Colonic mucosa (tissue), 4 donors: Measurements from ENCODE around the gene OSGEP. TPM values are rescaled to one million over a fixed set of nuclear protein-coding genes. Genes with fewer than 3 reads are reported as not detected.

Source experiments
- DNase-seq: peaks from one replicate; pipeline ENCODE4 v3.0.0-alpha.2; 2020
- H3K27ac ChIP-seq: fragments of 200-600 bp; one replicate; pipeline ENCODE4 v1.8.0; 2021
- H3K27me3 ChIP-seq: fragments of 200-600 bp; one replicate; pipeline ENCODE4 v1.8.0; 2021
- H3K36me3 ChIP-seq: fragments of 200-600 bp; one replicate; pipeline ENCODE4 v1.8.0; 2021
- H3K4me1 ChIP-seq: fragments of 200-600 bp; one replicate; pipeline ENCODE4 v1.8.0; 2021; ENCODE audit warnings: mild to moderate bottlenecking
- H3K4me3 ChIP-seq: fragments of 200-600 bp; one replicate; pipeline ENCODE4 v1.8.0; 2021
- H3K9ac ChIP-seq, 2 donors: one replicate each; pipeline ENCODE4 v1.7.0; 2013; ENCODE audit warnings: control low read depth in 2 of 2, low read depth in 2 of 2, low read length in 2 of 2
- H3K9me3 ChIP-seq: fragments of 200-600 bp; one replicate; pipeline ENCODE4 v1.8.0; 2021
- intact Hi-C: fragments of 100-400 bp; cut with DNase I; formaldehyde crosslinking; loops from one replicate; pipeline ENCODE4 v1.14.1; 2022
- total RNA-seq, 2 donors: library from RNA; stranded (reverse); fragmentation: NEBNext Ultra II Directional in 1 of 2; extraction: Animal tissue kit (Norgen Biotek cat#: 25700) in 1 of 2; gene quantifications; one replicate each; pipeline ENCODE4 v1.2.1, GENCODE V29; 2021
- TF ChIP-seq, protein P1 (sequence below): fragments of 200-600 bp; IDR thresholded peaks from one replicate; pipeline ENCODE4 v1.8.0; 2022; ENCODE audit warnings: antibody characterized with exemption, mild to moderate bottlenecking
- donor health status: healthy.
- donor health status: DM: no; HTN: no; CAD: no.
- donor health status: DM: no; HTN: no; CAD: no.

OSGEP gene
- total RNA-seq, 2 donors from 2014 or later, result 26.9 to 42.0 TPM

DNA sequence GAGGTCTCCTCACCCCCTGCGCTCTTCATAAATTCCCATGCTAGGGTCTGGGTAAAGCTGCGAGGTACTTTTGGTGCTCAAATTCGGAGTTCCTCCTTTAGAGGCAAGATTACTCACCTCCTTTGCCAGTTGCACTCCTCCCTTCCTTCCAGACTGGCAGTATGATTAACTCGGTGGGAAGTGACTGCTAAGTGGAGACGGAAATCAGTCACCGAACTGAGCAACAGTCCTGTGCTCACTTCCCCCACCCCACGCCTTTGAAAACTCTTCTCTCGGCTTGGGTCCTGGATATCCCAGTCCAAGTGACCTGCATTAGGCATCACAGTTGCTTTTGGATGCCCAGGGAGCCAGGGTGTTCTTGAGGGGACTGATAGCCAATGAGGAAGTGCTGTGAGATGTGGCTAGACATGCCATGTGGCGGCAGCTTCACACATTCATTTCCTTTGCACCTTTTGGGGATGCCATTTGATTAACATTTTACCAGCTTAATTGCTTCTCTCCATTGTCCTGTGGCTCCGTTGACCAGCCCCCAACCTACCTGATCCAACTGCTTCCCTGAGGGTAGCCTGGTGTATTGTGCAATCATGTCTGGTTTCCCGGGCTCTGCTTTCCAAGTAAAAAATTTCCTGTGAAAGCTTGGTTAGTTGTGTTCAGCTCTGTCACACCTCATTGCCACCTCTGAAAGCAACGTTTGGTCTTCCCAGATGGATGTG, 15.4 kb upstream of the OSGEP start:
- peak overlapping the region; percentile 97 to 99 for H3K9ac ChIP-seq
- no peaks in the 10 kb centered on the region for H3K27me3 ChIP-seq
- H3K4me1 ChIP-seq, result peaks cover 3% of the 10 kb centered on the region
- H3K9me3 ChIP-seq, result no peaks in the 10 kb centered on the region
- peak overlapping the region; percentile 93 for H3K4me3 ChIP-seq
- intact Hi-C loops, result loop anchor here (5.0 to 10.0 kb wide), 4 partner anchors 63 to 215 kb away; partner anchors contain the start of genes ANG, PARP2 and RNASE4
- peaks cover 12% of the 10 kb centered on the region for H3K36me3 ChIP-seq
- H3K27ac ChIP-seq, result peak overlapping the region; percentile 99
- TF ChIP-seq, protein P1, sequence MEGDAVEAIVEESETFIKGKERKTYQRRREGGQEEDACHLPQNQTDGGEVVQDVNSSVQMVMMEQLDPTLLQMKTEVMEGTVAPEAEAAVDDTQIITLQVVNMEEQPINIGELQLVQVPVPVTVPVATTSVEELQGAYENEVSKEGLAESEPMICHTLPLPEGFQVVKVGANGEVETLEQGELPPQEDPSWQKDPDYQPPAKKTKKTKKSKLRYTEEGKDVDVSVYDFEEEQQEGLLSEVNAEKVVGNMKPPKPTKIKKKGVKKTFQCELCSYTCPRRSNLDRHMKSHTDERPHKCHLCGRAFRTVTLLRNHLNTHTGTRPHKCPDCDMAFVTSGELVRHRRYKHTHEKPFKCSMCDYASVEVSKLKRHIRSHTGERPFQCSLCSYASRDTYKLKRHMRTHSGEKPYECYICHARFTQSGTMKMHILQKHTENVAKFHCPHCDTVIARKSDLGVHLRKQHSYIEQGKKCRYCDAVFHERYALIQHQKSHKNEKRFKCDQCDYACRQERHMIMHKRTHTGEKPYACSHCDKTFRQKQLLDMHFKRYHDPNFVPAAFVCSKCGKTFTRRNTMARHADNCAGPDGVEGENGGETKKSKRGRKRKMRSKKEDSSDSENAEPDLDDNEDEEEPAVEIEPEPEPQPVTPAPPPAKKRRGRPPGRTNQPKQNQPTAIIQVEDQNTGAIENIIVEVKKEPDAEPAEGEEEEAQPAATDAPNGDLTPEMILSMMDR, result no peak
- peak; percentile 65 for DNase-seq

DNA sequence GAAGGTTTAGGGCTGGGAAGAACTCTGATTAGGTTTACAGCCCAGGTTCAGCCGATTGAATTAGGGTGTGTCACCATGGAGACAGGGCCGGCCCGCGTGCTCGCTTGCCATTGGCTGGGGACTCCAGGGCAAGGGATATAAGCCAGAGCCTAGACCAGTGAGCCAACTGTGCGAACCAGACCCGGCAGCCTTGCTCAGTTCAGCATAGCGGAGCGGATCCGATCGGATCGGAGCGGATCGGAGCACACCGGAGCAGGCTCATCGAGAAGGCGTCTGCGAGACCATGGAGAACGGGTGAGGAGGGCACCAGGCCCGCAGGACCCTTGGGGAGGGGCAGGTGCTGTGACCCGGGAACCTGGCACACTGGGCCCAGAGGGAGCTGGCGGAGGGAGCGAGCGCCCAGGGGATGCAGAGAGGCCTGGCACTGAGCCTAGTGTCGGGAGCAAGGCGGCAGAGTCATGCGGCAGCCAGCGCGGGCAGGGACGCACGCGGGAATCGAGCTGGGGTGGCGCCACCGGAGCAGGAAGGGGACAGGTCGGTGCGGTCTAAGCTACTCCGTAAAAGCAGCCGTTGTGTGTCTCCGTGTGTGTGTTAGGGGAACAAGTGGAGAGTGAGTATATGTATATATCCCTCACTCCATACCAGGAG, 14.8 kb upstream of the OSGEP start, which contains the start of gene PNP:
PNP (plus strand) TSS at position 165 of the 648 bp plus-strand sequence; CDS start at position 284, 119 bp downstream.
- TF ChIP-seq, protein P1, result no peak
- Histone ChIP-seq H3K36me3 (peaks cover 12% of the 10 kb centered on the region), H3K9me3 (no peaks in the 10 kb centered on the region), H3K4me3 (peak within 1 kb of the TSS; percentile 93), H3K27me3 (no peaks in the 10 kb centered on the region), H3K4me1 (peaks cover 3% of the 10 kb centered on the region), H3K27ac (peak within 1 kb of the TSS; percentile 99), H3K9ac (peak within 1 kb of the TSS; percentile 97 to 99)
- peak; percentile 98 for DNase-seq
- intact Hi-C loops, result loop anchor here (10.0 kb wide), 2 partner anchors 125 to 215 kb away; partner anchors contain the start of genes ANG, PARP2 and RNASE4

DNA sequence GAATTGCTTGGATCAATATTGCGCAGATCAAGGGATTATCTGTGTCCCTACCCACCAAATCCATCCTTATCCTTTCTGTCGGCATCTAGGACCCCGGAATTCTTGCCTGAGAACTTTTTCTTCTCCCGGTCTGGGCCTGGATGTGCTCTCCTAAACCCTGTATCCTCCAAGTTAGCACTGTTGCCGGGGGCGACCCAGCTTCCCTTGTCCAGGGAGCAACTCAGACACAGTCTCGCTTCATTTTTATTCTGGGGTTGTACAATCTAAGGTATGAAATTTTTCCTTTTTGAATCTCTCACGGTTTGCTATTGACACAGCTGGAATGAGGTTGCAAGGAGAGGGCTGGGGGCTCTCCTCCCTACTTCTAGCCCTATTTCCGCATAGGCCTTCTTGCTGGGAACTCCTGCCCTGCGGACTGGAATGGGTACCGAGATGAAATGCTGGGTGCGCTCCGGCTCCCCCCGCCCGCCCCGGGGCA, 14.2 kb upstream of the OSGEP start:
- Histone ChIP-seq H3K36me3 (peaks cover 8% of the 10 kb centered on the region), H3K9me3 (no peaks in the 10 kb centered on the region), H3K9ac (peak overlapping the region; percentile 97 to 99), H3K4me3 (peak overlapping the region; percentile 93), H3K27me3 (no peaks in the 10 kb centered on the region), H3K27ac (peak overlapping the region; percentile 99), H3K4me1 (peaks cover 3% of the 10 kb centered on the region)
- intact Hi-C loops, result loop anchor here (10.0 kb wide), 2 partner anchors 124 to 216 kb away; partner anchors contain the start of genes ANG, PARP2 and RNASE4
- DNase-seq, result no peak
- TF ChIP-seq, protein P1, result no peak

DNA sequence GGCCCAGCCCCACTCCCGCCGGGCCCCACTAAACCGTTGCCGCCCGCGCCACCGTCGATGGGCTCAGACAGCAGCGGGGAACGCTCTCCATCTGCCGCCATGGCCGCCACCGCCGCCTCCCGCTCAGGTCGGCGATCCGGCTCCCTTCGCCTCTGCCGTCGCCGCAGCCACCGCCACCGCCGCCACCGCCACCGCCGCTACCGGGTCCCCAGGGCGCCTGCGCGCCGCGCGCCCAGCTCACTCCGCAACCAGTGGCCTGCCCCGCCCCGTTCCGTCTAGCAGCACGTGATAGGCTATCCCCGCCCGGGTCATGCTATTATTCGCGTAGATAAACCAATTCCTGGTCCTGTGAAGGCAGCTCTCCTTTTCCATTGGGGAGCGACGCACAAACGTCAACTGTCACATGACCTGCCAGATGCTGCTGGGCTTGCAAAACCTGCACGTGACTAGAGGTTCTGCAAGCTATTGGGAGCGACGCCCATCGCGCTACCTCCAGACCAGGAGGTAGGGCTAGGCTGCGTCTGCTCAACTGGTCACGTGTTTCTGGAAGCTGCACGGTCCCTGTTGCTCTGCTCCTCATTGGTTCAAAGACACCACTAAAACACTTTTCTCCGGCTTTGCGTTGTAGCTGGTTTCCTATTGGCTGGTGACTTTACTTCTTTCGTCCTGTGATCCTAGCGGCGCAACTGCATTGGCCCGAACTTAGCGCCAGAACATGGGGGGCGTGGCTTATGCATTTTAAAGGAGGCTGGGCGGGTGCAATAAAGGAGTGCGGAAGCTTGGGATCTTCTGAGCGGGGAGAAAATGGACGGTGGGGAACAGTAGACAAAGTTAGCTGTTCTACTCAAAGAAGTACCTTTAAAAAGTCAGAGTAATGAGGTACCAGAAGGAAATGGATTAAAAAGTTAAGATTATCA, 6.9 kb upstream of the OSGEP start, which contains the start of gene PIP4P1:
PIP4P1 (minus strand) TSS at position 210 of the 917 bp plus-strand sequence; CDS start at position 101, 109 bp downstream.
- H3K27me3 ChIP-seq, result no peaks in the 10 kb centered on the region
- peak within 1 kb of the TSS; percentile 91 for H3K4me3 ChIP-seq
- H3K4me1 ChIP-seq, result peaks cover 12% of the 10 kb centered on the region
- peaks cover 16% of the 10 kb centered on the region for H3K36me3 ChIP-seq
- intact Hi-C loops, result loop anchor here (10.0 kb wide), 2 partner anchors 117 to 223 kb away; partner anchors contain the start of genes ANG, PARP2 and RNASE4
- peak within 1 kb of the TSS; percentile 72 to 98 for H3K9ac ChIP-seq
- DNase-seq, result peak; percentile 99
- TF ChIP-seq, protein P1, result no peak
- no peaks in the 10 kb centered on the region for H3K9me3 ChIP-seq
- peak within 1 kb of the TSS; percentile 95 for H3K27ac ChIP-seq
